ENCODE data around the gene COQ9.
"Not testable (repeated sequence)": the region's sequence is repeated elsewhere in the genome, so short reads cannot be mapped to it uniquely, and the experiment has no call there.

The COQ9 gene, protein sequence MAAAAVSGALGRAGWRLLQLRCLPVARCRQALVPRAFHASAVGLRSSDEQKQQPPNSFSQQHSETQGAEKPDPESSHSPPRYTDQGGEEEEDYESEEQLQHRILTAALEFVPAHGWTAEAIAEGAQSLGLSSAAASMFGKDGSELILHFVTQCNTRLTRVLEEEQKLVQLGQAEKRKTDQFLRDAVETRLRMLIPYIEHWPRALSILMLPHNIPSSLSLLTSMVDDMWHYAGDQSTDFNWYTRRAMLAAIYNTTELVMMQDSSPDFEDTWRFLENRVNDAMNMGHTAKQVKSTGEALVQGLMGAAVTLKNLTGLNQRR

GRCh38 chr16:57447186-57447962, at the start of gene COQ9, which contains the start of gene CIAPIN1:
Gene COQ9, plus strand, starts transcription at chr16:57447479. Its CDS starts 27 bp downstream, at chr16:57447506.
Gene CIAPIN1, minus strand, starts transcription at chr16:57447385. Its CDS starts 6,457 bp downstream, at chr16:57440928.
- DNase-seq (ENCODE audit: low read depth) = peak; percentile 85

- not testable (repeated sequence) for DNase-seq (ENCODE audit: low read depth)
These were observed 49.8 kb upstream of the COQ9 start for GRCh38 chr16:57397493-57397892.

DNA sequence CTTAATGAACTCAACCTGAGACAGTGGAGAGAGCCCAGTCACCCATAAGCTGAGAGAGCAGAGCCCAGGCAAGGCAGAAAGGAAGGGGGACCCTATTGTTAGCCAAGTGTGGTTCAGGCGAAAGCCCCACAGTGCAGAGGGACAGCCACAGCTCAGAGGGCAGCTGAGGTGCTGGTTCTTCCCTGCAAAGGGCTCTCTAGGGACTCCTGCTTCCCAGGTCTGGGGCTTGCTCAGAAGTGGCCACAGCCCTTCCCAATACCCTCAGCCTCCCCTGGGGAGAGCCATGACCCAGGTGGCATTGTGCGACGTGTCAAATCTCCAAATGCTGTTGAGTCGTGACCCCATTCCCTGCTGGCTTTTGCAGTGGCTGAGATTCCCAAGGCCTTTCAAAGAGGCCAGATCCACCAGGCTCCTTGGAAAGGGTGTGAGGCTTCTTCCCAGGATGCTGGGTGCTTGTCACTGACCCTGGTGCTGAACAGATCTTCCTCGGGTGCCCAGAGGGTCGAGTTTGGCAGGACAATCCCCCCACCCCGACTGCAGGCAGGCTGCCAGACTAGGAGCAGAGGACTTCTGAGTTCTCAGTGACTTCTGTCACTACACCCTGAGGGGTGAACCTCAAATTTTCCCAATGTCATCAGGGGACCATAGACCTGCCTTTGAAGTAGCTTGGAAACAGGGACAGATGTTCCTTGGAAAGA, 45.2 kb upstream of the COQ9 start:
- no peak for DNase-seq (ENCODE audit: low read depth)

GRCh38 chr16:57403965-57404817, 43.1 kb upstream of the COQ9 start, which contains the start of gene CCL17:
Gene CCL17, plus strand, starts transcription at chr16:57404767. Its CDS starts 9,166 bp downstream, at chr16:57413933.
- DNase-seq (ENCODE audit: low read depth) = no peak

- DNase-seq (ENCODE audit: low read depth) = no peak
These were observed 42.2 kb upstream of the COQ9 start for GRCh38 chr16:57405097-57405496.

DNA sequence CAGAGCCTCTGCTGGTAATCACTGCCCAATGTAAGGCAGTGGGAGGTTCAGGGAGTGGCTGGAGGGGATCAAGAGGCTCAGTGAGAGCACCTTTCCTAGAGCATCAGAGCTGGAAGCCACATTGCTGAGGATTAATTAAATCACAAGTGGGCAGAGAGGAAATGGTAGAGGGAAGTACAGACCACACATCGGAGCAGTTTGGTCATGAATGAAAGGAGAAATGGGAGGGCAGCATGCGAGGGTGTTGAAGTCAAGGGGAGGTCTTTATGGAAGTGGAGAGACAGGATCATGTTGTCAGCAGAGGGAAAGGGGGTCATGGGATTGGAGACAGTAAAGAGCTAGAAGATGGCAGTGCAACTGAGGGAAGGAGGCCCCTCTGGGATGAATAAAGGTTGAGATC, 40.4 kb upstream of the COQ9 start:
- DNase-seq (ENCODE audit: low read depth) = no peak

- DNase-seq (ENCODE audit: low read depth) = no peak
These were observed 39.5 kb upstream of the COQ9 start for GRCh38 chr16:57407521-57408353.

DNA sequence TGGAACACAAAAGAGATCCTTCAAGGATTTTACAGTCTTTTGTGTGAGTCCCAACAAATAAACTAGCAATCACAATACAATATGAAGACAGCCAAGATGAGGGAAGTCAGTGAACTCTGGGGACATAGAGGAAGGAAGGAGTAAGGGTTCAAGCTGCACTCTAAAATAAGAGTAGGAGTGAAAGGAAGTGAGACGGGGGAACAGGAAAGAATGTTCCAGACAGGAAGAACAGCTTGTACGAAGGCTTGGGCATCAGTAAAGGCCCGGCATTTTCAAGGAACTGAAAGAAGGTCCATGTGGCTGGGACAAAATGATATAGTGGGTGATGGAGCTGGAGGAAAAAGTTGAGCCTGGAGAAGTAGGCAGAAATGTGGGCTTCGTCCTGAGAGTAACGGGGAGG, 38.2 kb upstream of the COQ9 start:
- DNase-seq (ENCODE audit: low read depth) = no peak

GRCh38 chr16:57409870-57410587, 37.2 kb upstream of the COQ9 start:
- DNase-seq (ENCODE audit: low read depth) = no peak

DNA sequence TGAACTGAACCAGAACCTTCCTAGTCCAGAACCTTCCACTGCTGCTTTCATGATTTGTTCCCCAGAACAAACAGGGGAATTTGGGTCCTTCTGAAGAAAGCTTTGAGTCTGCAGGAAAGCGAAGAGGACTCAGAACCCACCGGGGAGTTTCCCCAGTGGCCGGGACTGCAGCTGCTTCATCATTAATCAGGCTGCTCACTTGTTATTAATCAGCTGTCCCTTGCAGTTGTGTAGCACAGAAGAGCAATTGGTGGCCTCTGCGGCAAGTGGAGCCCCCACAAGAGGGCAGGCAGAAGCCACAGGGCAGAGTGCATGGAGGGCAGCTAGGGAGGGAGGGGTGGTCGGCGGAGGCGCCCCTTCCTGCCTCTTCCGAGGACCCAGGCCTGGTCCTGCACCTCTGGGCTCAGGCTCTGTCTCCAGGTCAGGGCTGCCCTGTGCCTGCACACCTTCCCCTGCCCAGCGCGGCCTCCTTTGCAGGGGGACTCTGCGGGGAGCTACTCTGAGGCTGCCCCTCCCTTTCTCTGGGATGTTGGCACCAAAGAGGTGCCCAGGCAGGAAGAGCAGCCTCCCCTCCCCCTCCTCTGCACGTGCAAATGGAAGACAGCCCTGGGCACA, 35.8 kb upstream of the COQ9 start:
- DNase-seq (ENCODE audit: low read depth) = no peak

GRCh38 chr16:57412584-57412983, 34.7 kb upstream of the COQ9 start:
- DNase-seq (ENCODE audit: low read depth) = no peak

GRCh38 chr16:57413301-57413730, 34.0 kb upstream of the COQ9 start:
- DNase-seq (ENCODE audit: low read depth) = no peak

- no peak for DNase-seq (ENCODE audit: low read depth)
These were observed 33.5 kb upstream of the COQ9 start for GRCh38 chr16:57413733-57414132.

DNA sequence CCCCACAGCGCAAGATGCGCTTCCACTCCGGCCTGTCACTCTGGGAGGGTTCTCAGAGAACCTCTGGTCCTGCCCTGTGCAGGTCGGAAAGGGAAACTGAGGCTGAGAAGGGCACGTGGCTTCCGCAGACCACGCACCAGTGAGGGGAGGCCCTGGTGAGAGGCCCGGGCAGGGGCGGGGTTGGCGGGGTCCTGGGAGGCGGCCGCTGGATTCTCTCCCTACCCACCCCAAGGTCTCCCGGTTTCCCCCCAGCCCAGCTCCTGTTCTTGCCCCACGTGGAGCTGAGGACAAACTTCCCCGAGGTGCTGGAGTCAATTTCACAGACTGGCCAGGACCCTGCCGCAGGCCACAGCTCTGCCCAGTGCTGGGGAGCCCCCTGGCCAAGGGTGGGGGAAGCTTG, 31.2 kb upstream of the COQ9 start:
- DNase-seq (ENCODE audit: low read depth) = no peak

DNA sequence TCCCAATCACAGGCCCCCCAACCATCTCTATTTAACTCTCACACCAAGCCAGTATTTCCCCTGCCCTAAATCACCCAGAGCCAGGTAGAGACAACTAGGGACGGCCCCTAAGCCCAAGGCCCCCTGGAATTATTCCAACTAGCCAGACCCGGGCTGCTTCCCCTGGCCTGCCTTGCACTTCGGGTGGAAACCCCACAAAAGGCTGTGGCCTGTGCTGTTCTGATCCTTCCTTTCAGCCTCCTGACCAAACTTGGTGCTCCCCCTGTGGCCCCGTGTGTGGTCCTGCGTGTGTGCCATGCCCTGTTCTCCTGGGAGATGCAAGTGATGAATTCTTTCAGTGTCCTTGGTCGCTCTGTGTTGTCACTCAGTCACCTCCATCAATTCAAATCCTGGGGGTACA, 27.8 kb upstream of the COQ9 start:
- DNase-seq (ENCODE audit: low read depth) = no peak

- DNase-seq (ENCODE audit: low read depth) = peak; percentile 64
These were observed 25.0 kb upstream of the COQ9 start for GRCh38 chr16:57422026-57422944.

DNA sequence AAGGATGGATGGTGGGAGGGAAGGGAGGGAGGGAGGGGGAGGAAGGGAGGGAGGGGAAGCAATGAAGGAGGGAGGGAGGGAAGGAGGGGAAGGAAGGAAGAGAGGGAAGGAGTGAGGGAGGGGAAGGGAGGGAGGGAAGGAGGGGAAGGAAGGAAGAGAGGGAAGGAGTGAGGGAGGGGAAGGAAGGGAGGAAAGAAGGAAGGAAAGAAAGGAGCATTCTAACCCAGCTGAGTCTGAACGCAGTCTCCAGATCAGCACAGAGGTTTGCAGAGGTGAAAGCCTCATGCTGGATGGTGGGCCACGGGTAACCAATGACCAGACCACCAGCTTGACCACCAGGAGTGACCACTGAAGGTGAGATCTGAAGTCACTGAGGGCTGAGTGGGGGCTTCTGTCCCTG, 24.1 kb upstream of the COQ9 start:
- DNase-seq (ENCODE audit: low read depth) = no peak

DNA sequence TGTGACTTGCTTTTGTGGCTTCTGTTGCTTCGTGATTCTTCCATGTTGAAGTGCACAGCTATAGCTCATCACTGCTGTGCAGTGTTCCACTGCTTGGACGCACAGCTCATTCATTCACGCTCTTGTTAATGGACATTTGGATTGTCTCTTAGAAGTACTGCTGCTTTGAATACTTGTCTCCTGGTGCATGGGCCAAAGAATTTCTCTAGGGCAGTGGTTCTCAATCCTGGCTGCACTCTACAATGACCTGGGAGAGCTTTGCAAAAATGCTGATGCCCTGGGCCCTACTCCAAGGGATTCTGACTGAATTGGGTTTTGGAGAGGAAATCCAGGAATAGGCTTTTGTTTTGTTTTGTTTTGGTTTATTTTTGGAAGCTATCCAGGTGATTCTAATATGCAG, 22.7 kb upstream of the COQ9 start:
- no peak for DNase-seq (ENCODE audit: low read depth)

GRCh38 chr16:57426356-57426755, 20.9 kb upstream of the COQ9 start:
- DNase-seq (ENCODE audit: low read depth) = no peak

All from fibroblast of the conjunctiva (primary cell).